Jurkat, Clone E6-1 (cell line): Measurements from ENCODE around the gene CUEDC1. TPM values are rescaled to one million over a fixed set of nuclear protein-coding genes. Genes with fewer than 3 reads are reported as not detected.

Source experiments
- DNase-seq: peaks from one replicate; pipeline ENCODE4 v3.0.0-alpha.2; 2011; ENCODE audit warnings: low read depth, low spot score
- H3K4me3 ChIP-seq: 2 replicates; pipeline ENCODE4 v1.5.1; 2011; ENCODE audit warnings: mild to moderate bottlenecking, low read length, control low read depth, moderate library complexity
- polyA plus RNA-seq: library from polyadenylated mRNA; unstranded; fragments of >200 nt; gene quantifications from one replicate; pipeline ENCODE4 v1.2.1, GENCODE V29; 2012; ENCODE audit warnings: missing spikeins; ENCODE audit not compliant: insufficient read length, insufficient read depth

Gene CUEDC1, protein sequence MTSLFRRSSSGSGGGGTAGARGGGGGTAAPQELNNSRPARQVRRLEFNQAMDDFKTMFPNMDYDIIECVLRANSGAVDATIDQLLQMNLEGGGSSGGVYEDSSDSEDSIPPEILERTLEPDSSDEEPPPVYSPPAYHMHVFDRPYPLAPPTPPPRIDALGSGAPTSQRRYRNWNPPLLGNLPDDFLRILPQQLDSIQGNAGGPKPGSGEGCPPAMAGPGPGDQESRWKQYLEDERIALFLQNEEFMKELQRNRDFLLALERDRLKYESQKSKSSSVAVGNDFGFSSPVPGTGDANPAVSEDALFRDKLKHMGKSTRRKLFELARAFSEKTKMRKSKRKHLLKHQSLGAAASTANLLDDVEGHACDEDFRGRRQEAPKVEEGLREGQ
- 3.6 TPM for polyA plus RNA-seq

DNA sequence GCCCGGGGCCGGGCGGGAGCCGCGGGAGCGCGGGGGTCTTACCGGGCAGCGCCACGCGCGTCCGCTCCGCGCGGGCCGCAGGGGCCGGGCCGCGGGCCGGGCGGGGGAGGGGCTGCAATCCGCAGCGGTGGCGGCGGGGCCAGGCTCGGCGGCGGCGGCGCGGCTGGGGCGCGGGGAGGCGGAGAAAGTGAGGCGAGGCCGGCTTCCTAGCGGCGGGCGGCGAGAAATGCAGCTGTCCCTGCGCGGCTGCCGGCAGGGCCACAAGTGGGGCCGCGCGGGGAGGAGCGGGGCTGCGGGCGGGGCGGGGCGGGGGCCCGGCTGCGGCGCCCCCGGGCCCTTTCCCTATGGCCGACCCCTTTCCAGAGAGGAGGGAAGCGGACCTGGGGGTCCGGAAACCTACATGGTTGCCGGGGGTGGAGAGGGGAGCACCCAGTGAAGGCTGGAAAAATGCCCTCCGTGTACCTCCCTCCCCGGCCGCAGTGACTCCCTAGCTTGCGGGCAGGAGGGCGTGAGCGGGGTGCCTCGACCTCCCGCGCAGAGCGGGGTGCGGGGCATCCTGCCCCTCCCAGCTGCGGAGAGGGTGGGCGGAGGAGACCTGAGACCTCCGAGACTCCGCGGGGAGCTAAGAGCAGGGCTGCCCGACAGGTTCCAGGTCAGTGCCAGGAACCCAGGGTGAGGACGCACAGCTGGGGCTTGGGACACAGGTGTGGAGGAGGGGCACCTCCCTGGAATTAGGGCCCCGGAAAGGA lies at the start of gene CUEDC1:
TSS of gene CUEDC1 (minus strand) at position 230 of the 749 bp plus-strand sequence. CDS start 69,848 bp downstream, outside the sequence.
- DNase-seq: no peak
- peak within 1 kb of the TSS; percentile 42 for H3K4me3 ChIP-seq

DNA sequence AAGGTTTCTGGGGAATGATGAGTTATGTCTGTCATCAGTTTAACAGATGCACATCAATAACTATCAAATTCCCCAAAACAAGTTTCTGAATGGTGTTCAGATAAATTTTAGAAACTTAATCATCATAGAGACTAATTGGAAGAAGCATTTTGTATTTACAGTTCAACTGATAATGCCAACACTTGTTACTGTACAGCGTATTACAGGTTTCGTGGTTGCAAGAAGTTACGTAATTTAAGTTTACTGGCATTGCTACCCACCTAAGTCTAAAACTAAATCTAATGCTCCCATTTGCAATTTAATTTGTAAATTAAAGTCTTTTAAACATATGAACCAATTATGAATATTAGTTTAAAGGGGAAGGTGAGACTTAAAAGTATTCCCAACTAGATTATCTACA lies 48.8 kb upstream of the CUEDC1 start:
- no peak overlapping the region for H3K4me3 ChIP-seq
- DNase-seq: no peak

DNA sequence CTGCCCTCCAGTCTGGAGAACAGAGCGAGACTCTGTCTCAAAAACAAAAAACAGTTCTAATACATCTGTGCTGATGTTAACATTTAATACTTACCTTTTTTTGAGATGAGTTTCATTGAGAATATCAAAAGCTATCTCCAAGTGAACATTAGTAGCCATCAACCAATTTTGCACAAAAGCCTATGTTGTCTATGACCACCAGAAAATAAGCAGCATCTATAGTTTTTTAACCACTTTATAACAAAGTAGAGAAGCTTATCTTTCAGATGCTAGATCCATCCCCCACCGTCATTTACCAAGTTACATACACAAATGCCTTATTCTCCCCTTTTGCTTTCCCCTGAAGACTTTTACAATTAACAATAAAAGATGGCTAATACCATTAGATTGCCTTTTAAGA lies 47.8 kb upstream of the CUEDC1 start:
- no peak for DNase-seq
- H3K4me3 ChIP-seq: no peak overlapping the region

DNA sequence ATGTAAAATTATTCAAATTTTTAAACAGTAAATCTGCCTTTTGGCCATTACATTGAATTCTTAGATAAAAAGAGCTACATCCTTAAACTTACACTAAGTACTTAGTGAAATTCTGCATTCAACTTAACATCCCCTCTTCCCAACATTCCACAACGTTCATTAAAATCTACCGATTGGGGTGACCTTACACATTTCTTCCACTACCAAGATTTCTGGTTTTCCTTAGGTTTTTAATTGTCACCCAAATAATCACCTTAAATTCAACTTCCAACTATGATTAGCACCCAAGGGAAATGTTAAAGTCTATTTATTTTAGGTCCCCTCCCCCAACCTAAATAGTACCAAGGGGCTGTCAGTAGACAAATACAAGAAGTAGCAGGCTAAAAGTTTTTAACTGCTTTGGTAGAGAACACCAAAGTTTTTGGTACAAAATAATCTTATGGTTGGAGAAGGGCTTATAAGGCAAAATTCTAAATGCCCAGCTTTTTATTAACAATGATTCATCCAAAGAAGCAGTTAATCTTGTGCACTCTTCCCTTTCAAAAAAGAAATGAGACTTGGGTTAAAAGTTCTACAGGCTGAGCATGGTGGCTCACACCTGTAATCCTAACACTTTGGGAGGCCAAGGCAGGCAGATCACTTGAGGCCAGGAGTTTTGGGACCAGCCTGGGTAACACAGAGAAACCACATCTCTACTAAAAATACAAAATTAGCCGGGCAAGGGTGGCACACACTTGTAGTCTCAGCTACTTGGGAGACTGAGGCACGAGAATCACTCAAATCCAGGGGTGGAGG lies 47.1 kb upstream of the CUEDC1 start:
- DNase-seq: no peak
- no peak overlapping the region for H3K4me3 ChIP-seq

DNA sequence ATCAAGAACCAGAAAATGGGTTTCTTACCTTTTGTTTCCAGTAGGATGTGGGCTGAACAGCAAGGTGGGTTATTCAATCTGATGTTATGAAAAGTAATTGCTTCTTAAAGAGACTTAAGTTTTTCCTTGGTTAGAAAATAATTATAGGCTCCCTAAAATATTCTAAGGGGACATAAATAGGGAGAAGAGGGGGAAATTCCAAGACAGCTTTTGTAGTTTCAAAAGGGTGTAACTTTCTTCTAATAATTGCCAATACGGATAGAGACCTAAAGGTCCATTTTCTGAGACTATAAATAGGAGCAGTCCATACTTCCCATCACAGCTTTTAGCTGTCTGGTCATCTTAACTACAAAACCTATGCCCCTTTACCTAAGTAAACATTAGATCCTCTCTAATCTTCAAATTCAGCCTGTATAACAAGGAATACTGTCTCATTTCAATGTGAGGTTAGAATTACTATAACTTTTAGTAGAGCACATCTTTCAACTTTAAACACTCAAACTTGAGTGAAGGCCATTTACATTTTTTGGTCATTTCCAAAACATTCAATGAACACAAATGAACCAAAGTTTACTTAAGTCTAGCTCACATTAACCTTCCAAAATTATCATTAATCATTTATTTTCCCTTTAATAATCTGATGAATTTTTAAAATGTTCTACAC lies 46.4 kb upstream of the CUEDC1 start:
- H3K4me3 ChIP-seq: no peak overlapping the region
- no peak for DNase-seq

DNA sequence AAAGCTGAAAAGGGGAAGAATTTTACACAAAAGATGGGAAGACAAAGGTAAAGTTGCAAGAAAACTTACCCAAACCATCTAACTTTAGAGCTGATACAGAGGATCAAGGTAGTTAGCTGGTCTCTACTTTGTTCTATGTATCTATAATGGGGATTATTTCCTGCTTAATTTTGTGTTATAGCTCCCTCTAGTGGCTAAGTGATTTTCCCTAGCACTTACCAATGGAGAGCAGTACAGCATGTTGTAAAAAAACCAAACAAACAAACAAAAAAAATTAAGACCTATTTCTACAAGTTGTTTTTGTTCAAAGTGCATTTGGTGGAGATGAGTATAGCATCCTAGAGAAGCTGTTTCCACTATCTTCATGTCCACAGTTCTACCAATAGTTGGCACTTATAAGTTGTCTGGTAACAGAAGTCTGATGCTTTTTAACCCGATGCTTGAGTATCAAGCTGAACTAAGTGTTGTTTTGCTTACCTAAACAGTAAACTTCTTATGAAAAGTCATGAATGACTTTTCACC lies 44.3 kb upstream of the CUEDC1 start:
- H3K4me3 ChIP-seq: no peak overlapping the region
- peak; percentile 82 for DNase-seq

DNA sequence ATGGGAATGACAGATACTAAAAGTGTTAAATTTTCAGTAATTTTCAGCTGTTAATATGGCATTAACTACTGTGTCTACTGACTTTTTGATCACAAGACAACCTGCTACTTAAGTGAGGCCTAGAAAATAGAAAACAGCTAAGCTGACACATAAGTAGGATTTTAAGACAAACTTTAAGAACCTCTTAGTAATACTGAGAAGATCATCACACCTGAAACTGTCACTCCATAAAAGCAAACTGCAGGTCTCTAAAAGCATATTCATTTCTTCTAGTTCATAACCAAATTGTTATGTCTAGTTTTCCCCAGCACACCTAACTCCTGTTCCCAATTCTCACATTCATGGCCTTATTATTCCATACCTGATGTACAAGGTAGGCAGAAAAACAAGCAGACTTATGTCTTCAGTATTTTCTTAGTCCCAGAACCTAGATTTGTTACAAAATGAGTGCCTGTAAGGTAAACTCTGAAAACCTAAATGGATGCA lies 43.8 kb upstream of the CUEDC1 start:
- H3K4me3 ChIP-seq: no peak overlapping the region
- no peak for DNase-seq

DNA sequence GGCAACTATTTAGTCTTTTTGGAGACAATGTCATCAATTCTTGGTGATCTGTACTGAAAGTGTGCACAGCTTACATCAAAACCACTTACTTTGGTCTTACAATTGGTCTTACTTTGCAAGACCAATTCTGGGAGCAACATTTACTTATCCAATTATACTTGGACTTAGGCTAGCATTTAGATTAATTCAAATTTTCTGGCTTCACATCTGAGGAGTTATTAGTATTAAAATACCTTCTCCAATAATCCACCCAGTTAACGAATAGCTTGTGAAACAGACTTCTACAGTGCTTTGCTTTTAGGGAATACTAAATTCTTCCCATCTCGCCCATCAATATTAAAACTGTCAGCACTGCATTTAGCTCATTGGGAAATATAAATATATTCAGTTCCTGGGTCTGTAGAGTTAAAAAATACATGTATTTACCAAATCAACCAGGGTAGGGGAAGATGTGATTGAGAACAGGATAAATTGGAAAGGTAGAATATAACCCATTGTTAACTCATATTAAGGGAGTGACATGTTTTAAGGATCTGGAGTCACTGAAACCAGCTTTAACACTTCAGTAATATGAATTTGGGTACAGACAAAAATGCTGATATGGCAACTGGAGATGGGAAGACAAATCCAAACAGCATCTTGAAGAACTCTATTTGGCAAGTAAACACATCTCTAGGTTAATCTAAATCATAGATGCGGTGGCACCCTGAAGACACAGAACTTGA lies 42.0 kb upstream of the CUEDC1 start:
- H3K4me3 ChIP-seq: no peak overlapping the region
- DNase-seq: no peak

DNA sequence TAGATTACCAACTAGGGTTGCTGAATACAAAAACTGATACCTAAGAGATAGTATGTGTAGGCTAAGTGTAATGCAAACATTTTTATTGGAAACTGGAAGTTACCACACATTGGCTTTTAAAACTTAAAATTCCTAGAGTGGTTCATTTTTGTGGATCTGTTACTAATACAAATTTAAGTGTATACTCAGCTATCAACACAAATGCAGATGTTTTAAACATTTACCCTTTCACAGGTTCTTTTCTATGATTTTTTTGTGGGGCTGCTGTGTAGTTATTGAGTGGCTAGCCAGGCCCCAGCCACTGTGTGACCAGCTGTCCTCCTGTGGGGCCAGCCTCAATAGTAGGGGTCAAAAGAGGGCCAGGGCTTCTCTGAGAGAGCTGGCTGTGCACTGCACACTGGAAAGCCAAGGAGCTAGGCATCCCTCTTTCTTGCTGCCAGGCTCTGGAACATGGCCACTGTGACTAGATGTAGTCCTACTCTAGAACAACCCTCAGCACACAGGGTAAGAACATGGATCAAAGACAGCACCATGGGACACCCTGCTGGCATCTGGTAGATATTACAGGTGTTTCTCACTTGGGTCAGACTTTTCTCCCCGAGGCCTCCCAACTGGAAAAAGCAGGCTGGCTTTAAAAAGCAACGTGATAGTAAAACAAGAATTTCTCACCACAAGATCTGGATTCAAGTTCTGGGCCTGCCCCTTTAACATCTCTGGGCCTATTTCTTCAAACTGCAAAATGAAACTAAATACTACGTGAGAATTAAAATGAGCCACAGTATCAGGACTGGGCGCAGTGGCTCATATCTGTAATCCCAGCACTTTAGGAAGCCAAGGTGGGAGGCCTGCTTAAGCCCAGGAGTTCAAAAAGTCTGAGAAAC lies 40.1 kb upstream of the CUEDC1 start:
- H3K4me3 ChIP-seq: no peak overlapping the region
- peak; percentile 74 for DNase-seq

DNA sequence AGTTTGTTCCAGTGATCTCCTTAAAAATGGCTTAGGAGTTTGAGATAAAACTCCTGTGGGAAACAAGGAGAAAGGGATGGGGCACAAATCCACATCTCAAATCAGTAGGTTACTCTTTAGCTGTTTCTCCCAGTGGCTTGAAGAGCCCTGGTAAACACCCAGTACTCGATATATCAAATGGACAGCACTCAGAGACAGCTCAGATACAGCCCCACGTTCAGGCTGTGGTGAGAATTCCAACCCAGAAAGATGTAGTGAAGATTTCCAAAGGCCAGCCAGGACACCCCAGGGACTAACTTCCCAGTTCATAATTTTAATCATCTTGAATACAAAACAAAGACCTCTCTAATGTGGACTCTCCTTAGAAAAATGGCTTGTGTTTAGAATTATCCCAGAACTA lies 39.2 kb upstream of the CUEDC1 start:
- DNase-seq: no peak
- H3K4me3 ChIP-seq: no peak overlapping the region

DNA sequence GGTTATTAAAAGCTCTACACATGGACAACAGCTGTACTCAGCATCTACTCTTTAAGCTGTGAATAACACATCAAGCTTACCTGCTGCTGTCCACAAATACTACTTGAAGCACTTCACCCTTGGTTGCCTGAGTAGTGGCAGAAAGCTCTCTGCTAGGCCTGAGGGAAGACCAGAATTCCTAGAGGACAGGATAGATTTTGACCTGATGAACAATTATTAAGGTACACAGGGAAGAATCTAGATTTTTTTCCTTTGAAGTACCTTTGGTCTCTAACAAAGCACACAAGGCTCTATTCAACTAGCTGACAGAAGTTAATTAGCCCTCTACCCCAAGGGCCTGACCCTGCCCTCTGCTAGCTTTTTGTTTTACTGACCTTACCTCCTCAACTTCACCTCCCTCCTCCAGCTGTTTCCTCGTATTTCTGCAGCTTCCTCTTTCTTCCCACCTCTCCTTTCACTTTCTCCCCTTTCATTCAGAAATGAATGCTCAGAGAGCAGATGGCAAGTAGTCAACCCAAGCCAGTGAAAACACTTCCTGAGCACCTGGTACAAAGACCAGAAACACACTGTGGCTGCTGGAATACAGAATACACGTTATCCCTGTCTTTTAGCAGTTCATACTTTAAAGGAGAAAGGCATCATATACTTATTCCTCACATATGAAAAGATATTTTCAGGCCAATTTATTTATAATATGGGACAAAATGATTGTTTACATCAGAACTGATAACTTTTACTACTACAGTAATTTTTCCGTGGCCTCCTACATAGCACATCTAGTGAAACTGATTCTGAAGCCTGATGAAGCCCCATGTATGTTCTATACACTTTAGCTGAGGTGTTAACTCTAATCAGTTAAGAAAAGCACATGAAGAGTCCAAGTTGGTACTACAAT lies 38.5 kb upstream of the CUEDC1 start:
- no peak overlapping the region for H3K4me3 ChIP-seq
- peak; percentile 40 for DNase-seq

DNA sequence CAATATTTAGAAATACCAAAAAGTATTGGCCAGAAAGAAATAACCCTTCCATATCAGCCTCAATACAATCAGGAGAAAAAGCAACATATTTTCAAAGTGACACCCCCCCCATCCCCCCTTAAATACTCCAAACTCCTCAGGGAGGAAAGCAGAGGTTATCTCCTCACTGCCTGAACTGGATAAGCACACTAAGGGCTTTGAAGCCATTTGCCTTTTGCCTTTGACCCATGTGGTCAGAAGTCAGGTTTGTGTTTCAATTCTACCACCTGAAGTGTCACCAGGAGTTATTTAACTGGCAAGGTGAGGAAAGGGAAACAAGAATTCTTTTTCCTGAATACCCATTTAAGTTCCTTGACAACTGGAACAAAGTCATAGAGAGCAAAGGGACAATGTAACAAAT lies 36.3 kb upstream of the CUEDC1 start:
- DNase-seq: no peak
- H3K4me3 ChIP-seq: no peak overlapping the region

DNA sequence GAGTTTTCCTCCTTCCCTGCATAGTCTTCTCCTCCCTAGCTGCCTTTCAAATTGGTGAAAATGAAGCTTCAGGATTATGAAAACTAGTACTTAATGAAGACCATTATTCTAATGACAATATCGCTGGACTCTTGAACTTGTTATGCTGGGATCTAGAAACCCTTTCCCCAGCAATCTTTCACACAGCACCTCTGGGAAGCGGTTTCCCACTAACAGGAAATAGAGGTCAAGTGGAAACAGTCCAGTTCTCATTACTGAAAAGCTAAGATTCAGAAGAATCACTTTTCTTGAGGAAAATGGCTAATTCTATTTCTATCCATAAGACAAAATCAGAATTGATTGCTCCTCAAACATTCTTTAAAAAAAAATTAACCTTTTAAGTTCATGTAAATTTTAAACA lies 34.8 kb upstream of the CUEDC1 start:
- DNase-seq: no peak
- no peak overlapping the region for H3K4me3 ChIP-seq

DNA sequence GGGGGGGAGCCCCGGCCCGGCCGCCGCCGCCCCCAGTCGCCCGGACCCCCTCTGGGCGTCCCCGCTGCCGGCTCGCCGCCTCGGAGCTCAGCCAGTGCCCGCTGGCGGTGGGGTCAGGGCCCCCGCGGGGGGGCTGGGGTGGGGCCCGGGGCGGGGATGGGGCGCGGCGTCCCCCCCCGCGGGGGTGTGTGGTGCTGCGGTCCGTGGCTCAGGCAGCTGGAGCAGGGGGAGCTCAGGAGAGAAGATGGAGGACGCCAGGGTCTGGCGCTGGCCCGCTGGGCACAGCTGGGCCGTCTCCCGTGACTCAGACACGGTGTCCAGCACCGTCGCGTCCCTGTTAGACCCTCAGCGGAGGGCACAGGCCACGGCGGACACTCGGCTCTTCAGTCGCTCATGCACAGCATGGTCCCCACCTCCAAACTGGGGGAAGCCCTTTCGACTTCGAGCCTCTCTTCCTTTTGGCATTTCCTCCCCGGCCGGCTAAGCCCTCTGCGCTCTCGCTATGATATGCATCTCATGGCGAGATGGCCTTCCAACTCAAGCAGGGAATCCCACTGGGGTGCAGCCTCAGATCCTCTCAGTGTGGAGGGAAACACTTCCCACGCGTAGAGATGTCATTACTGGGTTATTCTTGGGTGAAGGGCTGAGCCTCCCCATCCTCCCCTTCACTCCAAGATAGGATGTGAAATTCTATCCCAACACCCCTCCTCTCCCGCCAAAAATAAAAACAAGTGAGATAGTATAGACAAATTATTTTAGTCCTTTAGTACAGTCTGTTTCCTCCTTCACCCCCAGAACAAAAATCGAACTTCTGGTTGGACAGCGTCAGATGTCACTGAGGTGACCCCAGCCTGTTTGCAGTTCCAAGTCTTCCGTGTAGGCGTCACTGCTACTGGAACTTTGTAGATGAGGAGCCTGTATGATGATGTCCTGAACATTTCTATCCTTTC lies 33.4 kb upstream of the CUEDC1 start:
- peak; percentile 44 for DNase-seq
- peak overlapping the region; percentile 80 for H3K4me3 ChIP-seq

DNA sequence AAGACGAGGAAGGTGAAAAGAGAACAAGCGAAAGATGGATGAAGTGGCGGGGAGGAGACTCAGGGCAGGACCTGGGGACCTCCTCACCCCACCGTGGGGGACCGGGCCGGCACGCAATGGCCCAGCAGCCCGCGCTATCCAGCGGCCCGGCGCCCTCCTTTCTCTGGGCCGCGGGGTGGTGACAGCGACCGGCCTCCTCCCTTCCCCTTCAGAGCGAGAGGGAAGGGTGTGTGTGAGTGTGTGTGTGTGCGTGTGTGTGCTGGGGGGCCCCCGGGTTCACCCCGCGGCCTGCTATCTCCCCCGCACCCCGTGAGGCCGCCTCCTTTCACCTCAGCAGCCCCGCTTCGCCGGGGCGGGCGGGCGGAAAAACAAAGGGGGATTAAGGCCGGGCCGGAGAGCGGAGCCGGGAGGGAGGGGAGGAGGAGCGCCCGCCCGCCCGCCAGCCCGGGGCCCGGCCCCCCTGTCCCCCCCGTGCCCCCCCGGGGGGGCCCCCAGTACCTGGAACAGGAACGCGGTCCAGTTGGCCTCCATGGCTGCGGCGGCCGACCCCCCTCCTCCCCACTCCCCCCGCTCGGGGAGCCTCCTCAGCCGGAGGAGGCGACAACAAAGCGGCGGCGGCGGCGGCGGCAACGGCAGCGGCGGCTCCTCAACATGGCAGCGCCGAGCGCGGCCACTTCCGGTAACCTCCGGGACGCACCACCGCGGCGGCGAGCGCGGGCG lies 32.5 kb upstream of the CUEDC1 start, which contains the start of gene VEZF1:
TSS of gene VEZF1 (minus strand) at position 674 of the 720 bp plus-strand sequence. CDS start at position 531, 143 bp downstream.
- peak; percentile 41 for DNase-seq
- H3K4me3 ChIP-seq: peak within 1 kb of the TSS; percentile 80
